PC-3 (cell line): ENCODE measurements around the gene QARS1.

Experiments used
- CTCF ChIP-seq: fragments of 300-600 bp; sonication (generic); conservative IDR thresholded peaks from 2 replicates; pipeline ENCODE4 v1.5.1; 2017; ENCODE audit warnings: antibody characterized with exemption, low read depth, mild to moderate bottlenecking, low read length
- EZH2 ChIP-seq: fragments of 300-600 bp; sonication (generic); IDR thresholded peaks from one replicate; pipeline ENCODE4 v1.6.1; 2017; ENCODE audit warnings: antibody characterized with exemption, mild to moderate bottlenecking, low read length; ENCODE audit not compliant: unreplicated experiment

- TF ChIP-seq CTCF, result no peak
- TF ChIP-seq EZH2, result no peak
These were observed 27.5 kb upstream of the QARS1 start for GRCh38 chr3:49132073-49132436.
